ENCODE results near the gene FAHD2B.
"Not testable (repeated sequence)": the region's sequence is repeated elsewhere in the genome, so short reads cannot be mapped to it uniquely, and the experiment has no call there.

The FAHD2B gene

GRCh38 chr2:97067279-97068004 lies 27.2 kb downstream of the FAHD2B start:
- DNase-seq, result no peak

GRCh38 chr2:97066030-97066429 lies 28.7 kb downstream of the FAHD2B start:
- DNase-seq, result not testable (repeated sequence)

GRCh38 chr2:97062020-97062419 lies 32.7 kb downstream of the FAHD2B start:
- not testable (repeated sequence) for DNase-seq

DNA sequence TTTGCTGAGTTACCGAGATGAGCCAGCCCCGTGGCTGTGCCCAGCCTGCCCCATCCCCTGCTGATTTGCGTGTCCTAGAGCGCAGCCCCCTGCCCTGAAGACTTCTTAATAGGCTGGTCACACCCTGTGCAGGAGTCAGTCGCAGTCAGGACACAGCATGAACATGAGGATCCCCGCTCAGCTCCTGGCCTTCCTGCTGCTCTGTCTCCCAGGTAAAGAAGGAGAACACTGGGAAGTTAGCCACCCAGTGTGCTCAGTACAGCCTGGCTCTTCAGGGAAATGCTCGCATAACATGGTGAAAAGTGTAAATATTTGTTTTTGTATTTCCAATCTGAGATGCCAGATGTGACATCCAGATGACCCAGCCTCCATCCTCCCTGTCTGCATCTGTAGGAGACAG lies 34.9 kb downstream of the FAHD2B start:
- DNase-seq, result not testable (repeated sequence)

DNA sequence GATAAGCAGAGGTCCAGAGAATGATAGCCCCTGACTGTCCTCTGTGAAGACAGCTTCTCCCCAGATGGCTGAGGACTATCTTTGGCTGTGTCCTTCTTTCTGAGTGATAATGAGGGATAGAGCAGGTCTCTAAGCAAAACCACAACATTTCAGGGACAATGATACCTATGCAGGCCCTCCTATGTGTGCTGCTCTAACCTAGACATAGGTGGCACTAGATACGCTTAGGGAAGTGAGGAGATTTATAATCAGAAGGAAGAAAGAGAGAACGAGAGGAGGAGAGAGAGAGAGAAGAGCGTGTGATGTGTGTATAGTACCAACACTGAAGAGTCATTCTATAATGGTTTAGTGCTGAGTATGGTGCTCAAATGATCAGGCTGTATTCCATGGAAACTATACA lies 38.5 kb downstream of the FAHD2B start:
- not testable (repeated sequence) for DNase-seq

- DNase-seq, result not testable (repeated sequence)
Measured at GRCh38 chr2:97050032-97050431, 44.6 kb downstream of the FAHD2B start.

DNA sequence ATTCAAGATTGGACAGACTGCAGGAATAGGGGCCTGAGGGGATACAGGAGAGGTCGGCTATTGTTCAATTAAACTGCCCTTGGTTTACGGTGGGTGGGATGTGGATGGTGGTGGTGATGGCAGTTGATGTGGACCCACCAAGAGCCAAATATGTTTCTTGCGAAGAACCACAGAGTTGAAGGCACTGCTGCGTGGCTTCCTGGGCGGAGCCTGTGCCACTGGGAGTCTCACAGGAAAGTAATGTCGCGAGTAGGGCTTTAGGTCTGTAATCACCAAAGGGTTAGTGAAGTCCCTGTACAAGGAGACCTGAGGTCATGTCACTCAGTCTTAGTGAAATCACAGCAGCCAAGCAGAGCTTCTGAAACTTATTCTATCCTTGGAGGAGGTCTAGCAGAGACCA lies 46.2 kb downstream of the FAHD2B start:
- DNase-seq, result not testable (repeated sequence)

DNA sequence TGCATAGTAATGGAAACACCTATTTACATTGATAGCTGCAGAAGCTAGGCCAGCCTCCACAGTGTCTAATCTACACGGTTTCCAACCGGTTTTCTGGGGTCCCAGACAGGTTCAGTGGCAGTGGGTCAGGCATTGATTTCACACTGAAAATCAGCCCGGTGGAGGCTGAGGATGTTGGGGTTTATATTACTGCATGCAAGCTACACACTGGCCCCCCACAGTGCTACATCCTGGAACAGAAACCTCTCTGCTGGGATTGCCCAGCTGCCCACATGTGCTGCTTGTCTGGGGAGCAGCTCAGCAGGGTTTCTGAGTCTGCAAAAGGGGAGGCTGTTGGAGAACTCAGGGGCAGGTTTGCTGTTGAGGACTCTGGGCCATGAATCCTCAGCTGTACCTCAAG lies 48.0 kb downstream of the FAHD2B start:
- DNase-seq, result not testable (repeated sequence)

DNA sequence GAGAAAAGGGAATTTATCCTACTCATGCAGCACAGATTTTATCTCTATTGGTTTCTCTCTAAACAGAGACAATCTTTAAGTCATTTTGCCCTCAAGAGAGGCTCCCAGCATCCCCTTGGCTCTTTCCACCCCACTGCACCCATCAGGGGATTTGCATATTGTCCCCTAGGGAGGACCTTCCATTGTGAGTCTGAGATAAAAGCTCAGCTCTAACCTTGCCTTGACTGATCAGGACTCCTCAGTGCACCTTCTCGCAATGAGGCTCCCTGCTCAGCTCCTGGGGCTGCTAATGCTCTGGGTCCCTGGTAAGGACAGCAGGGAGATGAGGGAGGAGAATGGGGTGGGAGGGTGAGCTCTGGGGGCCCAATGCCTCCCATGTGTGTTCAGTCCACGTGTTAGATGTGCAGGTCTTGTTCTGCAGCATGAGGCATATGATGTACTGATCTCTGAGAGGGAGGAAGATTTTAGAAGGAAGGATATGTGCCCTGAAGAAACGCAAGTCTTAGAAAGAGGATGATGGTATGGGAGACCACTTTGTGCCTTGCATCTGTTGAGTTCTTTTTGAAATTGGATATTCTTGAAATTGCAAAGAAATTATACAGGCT lies 48.7 kb downstream of the FAHD2B start:
- not testable (repeated sequence) for DNase-seq
